ENCODE measurements around the gene ACTR2. TPM values are rescaled to one million over a fixed set of nuclear protein-coding genes. Genes with fewer than 3 reads are reported as not detected.

Gene ACTR2
- total RNA-seq, 1 experiment from 2014 or later = 253 TPM

DNA sequence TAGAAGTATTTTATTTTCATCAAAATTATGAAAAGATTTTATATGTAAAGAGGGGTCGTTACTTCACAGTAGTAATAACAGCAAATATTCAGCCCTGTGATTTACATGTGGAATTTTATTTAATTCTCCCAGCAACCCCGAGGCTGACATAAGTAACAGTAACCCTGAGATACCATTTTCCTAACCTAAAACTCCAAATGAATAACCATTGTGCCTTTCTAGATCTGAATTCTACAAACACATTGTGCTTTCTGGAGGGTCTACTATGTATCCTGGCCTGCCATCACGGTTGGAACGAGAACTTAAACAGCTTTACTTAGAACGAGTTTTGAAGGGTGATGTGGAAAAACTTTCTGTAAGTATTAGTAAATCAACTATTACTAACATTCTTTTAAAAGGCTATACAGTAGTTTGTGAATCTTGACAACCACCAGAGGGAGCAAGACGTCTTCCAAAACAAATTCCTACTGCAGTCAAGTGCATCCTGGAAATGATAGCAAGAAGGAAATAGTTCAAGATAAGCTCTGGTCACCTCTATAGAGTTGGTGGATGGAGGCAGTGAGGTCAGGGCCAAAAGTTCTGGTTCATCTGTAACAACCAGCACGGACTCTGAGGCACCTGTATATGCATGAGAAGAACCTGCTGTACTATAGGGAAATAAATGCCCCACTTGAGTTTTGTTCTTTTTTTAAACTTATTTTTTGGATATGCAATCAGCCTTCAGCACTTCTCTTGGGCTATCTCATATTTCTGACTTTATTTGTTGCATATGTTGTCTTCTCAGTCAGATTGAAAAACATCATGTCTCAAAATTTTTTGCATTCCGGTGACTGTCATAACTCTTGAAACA lies 37.4 kb downstream of the ACTR2 start:
- BruUV-seq (replicated peaks) = no TSS peak
- H3K9me3 ChIP-seq (ENCODE audit: low read depth, low read length, poor library complexity, severe bottlenecking) = no peaks in the 10 kb centered on the region
- ChIA-PET POLR2A (ENCODE audit: low non-redundant PET) (no interaction called here), CTCF (interaction anchor here (0.7 to 1.6 kb wide), 7 partner anchors 10 to 481 kb away, joined by 3 to 10 read pairs (median 5); no protein-coding TSS in a partner anchor)
- peaks cover 23% of the 10 kb centered on the region for H3K36me3 ChIP-seq (ENCODE audit: insufficient read depth, low read length, poor library complexity, severe bottlenecking)
- no peak overlapping the region for H3K27ac ChIP-seq (ENCODE audit: low read depth, low read length, poor library complexity, severe bottlenecking)
- TF ChIP-seq, protein P1, sequence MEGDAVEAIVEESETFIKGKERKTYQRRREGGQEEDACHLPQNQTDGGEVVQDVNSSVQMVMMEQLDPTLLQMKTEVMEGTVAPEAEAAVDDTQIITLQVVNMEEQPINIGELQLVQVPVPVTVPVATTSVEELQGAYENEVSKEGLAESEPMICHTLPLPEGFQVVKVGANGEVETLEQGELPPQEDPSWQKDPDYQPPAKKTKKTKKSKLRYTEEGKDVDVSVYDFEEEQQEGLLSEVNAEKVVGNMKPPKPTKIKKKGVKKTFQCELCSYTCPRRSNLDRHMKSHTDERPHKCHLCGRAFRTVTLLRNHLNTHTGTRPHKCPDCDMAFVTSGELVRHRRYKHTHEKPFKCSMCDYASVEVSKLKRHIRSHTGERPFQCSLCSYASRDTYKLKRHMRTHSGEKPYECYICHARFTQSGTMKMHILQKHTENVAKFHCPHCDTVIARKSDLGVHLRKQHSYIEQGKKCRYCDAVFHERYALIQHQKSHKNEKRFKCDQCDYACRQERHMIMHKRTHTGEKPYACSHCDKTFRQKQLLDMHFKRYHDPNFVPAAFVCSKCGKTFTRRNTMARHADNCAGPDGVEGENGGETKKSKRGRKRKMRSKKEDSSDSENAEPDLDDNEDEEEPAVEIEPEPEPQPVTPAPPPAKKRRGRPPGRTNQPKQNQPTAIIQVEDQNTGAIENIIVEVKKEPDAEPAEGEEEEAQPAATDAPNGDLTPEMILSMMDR (conservative IDR thresholded peaks at IDR 0.05; ENCODE audit: low read depth, low read length) = peak; percentile 85
- TF ChIP-seq EZH2 (IDR thresholded peaks at IDR 0.05; ENCODE audit: borderline replicate concordance, low read depth, low read length, poor library complexity, severe bottlenecking) = no peak
- no peak overlapping the region for H3K4me3 ChIP-seq (ENCODE audit: low read depth, low read length, poor library complexity, severe bottlenecking)
- H3K4me1 ChIP-seq (ENCODE audit: insufficient read depth, low read length, poor library complexity, severe bottlenecking) = peaks cover 27% of the 10 kb centered on the region
- peak; percentile 84 for DNase-seq (ENCODE audit: low spot score)
- H3K27me3 ChIP-seq (replicated peaks; ENCODE audit: insufficient read depth, low read depth, low read length, poor library complexity) = no peaks in the 10 kb centered on the region
- intact Hi-C loops (cut with micrococcal nuclease; ENCODE audit: unreplicated experiment) = loop anchor here (1.0 to 10.0 kb wide), 4 partner anchors 166 to 308 kb away; no protein-coding TSS in a partner anchor

DNA sequence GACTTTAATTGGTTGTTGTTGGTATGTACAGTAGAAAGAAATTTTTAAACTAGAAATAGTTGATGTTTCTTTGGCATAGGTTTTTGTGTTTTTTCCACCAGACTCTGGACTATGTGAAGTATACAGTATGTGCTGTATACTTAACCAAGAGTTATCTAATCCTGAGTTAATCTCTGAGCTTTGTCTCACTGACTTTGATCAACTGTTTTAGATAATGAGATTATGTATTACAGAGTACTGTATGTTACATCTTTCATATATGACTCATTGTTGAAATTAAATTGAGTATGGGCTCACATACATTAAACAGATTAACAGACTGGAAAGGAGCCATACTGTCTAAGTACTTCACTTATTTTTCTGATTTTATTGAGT lies 38.0 kb downstream of the ACTR2 start:
- H3K36me3 ChIP-seq (ENCODE audit: insufficient read depth, low read length, poor library complexity, severe bottlenecking) = peaks cover 25% of the 10 kb centered on the region
- POLR2A ChIA-PET (ENCODE audit: low non-redundant PET) = no interaction called here
- no peak overlapping the region for H3K4me3 ChIP-seq (ENCODE audit: low read depth, low read length, poor library complexity, severe bottlenecking)
- peak overlapping the region; percentile 19 for H3K27ac ChIP-seq (ENCODE audit: low read depth, low read length, poor library complexity, severe bottlenecking)
- no peak for TF ChIP-seq EZH2 (IDR thresholded peaks at IDR 0.05; ENCODE audit: borderline replicate concordance, low read depth, low read length, poor library complexity, severe bottlenecking)
- TF ChIP-seq, protein P1 (conservative IDR thresholded peaks at IDR 0.05; ENCODE audit: low read depth, low read length) = no peak
- BruUV-seq (replicated peaks) = no TSS peak
- no peaks in the 10 kb centered on the region for H3K9me3 ChIP-seq (ENCODE audit: low read depth, low read length, poor library complexity, severe bottlenecking)
- CTCF ChIA-PET = interaction anchor here (0.7 to 1.6 kb wide), 6 partner anchors 10 to 305 kb away, joined by 3 to 10 read pairs (median 6); no protein-coding TSS in a partner anchor
- H3K27me3 ChIP-seq (replicated peaks; ENCODE audit: insufficient read depth, low read depth, low read length, poor library complexity) = no peaks in the 10 kb centered on the region
- no peak for DNase-seq (ENCODE audit: low spot score)
- intact Hi-C loops (cut with micrococcal nuclease; ENCODE audit: unreplicated experiment) = loop anchor here (1.0 to 10.0 kb wide), 4 partner anchors 165 to 308 kb away; no protein-coding TSS in a partner anchor
- H3K4me1 ChIP-seq (ENCODE audit: insufficient read depth, low read length, poor library complexity, severe bottlenecking) = peaks cover 27% of the 10 kb centered on the region

DNA sequence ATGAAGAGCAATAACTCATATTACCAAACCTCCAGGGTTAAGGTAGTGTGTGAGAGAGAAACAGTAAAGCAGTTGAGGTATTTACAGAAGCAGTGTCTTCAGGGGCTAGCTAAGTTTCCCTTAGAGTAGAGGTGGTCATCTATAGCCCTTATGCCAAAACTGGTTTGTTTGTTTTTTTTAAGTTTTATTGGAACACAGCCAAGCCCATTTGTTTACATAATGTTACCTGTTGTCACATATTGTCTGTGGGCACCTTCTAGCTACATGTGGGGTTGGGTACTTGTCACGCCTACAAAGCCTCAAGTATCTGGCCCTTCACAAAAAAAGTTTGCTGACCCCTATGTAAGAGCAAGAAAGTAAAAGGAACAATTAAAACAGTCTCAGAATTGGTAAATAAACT lies 39.4 kb downstream of the ACTR2 start:
- Histone ChIP-seq H3K27ac (ENCODE audit: low read depth, low read length, poor library complexity, severe bottlenecking) (no peak overlapping the region), H3K36me3 (ENCODE audit: insufficient read depth, low read length, poor library complexity, severe bottlenecking) (peaks cover 32% of the 10 kb centered on the region), H3K4me3 (ENCODE audit: low read depth, low read length, poor library complexity, severe bottlenecking) (no peak overlapping the region), H3K4me1 (ENCODE audit: insufficient read depth, low read length, poor library complexity, severe bottlenecking) (peaks cover 27% of the 10 kb centered on the region), H3K9me3 (ENCODE audit: low read depth, low read length, poor library complexity, severe bottlenecking) (no peaks in the 10 kb centered on the region), H3K27me3 (replicated peaks; ENCODE audit: insufficient read depth, low read depth, low read length, poor library complexity) (no peaks in the 10 kb centered on the region)
- TF ChIP-seq, protein P1 (conservative IDR thresholded peaks at IDR 0.05; ENCODE audit: low read depth, low read length) = no peak
- no peak for TF ChIP-seq EZH2 (IDR thresholded peaks at IDR 0.05; ENCODE audit: borderline replicate concordance, low read depth, low read length, poor library complexity, severe bottlenecking)
- no TSS peak for BruUV-seq (replicated peaks)
- CTCF ChIA-PET = no interaction called here
- intact Hi-C loops (cut with micrococcal nuclease; ENCODE audit: unreplicated experiment) = loop anchor here (10.0 kb wide), 1 partner anchor 198 kb away; no protein-coding TSS in a partner anchor
- POLR2A ChIA-PET (ENCODE audit: low non-redundant PET) = interaction anchor here (0.9 kb wide), 1 partner anchor 10 kb away, joined by 13 read pairs; no protein-coding TSS in a partner anchor
- no peak for DNase-seq (ENCODE audit: low spot score)
